Activated CD8-positive, alpha-beta memory T cell treated with anti-CD3 and anti-CD28 coated beads, Interleukin-2, amount 50 U/mL, for 1 hour (primary cell): ENCODE data around the gene TSPAN2.

Source experiments
- DNase-seq: peaks from one replicate; pipeline ENCODE4 v3.0.0-alpha.2; 2020; ENCODE audit errors: extremely low read depth

TSPAN2 gene

DNA sequence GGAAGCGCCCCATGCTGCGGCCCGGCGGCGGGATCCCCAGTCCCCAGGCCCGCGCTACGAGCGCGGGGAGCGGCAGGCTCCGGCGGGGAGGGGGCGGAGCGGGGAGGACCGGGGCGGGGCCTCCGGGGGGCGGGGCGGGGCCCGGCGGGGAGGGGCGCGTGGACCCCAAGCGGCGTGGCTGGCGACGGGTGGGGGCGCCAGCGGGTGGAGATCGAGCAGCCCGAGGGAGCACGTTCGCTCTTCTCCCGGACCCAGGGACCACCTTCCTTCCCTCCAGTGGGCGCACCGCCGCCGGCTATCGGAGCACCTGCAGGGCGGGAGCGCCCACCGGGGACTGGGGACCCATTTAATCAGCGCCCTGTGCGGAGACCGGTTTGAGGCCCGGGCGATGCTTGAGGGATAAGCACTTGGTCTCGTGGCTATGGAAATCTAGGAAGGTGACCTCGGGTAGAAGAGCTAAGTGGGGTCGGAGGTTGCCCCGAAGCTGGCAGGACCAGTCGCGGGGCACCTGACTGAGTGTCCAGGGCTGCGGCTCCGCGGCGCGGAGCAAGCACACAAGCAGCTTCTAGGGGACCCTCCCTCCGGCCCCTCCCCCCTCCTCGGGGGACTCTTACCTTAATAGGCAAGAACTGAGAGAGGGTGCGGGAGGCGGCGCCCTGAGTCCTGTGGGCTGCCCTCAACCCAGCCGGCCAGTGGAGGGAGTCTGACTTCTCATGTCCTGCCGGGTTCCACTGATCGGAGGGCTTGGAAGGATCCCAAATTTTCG lies at the start of gene TSPAN2:
Gene TSPAN2 (minus strand): TSS at position 84 of the 766 bp plus-strand sequence. CDS start 71 bp downstream, at position 13.
- DNase-seq, result peak; percentile 11

DNA sequence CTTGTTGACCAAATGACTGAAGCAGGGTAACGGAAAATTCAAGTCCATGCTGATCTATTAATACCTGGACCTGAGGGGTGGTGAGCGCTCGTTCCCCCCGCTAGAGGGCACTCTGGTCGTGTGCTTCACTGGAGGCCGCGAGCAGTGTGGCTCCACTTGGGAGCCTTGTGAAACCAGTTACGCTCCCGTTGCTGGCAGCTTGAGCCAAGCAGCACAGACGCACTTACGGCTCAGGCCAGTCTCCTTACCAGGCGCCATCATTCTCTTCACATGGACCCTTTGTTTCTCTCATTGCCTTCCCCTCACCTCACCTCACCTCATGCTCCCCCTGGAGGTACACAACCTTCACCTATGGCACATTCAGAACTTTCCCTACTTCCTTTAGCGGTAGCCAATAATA lies 49.7 kb upstream of the TSPAN2 start:
- peak; percentile 10 for DNase-seq

DNA sequence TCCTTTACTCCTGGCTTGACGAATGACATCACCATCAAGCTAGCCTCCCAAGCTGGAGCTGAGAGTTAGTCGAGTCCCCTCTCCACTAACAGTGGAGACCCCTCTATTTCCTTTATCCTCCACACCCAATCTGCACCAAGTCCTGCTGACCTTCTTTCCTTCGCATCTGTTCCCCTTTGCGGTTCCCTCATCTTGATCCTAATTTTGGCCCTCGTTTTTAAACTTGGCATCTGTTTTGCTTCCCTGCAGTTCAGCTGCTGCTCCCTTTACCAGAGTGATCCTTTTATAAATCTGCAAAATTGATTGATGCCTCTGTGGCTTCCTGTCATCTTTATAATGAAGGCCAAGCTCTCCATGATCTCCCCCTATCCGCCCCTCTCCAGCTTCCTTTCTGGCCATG lies 49.0 kb upstream of the TSPAN2 start:
- no peak for DNase-seq

DNA sequence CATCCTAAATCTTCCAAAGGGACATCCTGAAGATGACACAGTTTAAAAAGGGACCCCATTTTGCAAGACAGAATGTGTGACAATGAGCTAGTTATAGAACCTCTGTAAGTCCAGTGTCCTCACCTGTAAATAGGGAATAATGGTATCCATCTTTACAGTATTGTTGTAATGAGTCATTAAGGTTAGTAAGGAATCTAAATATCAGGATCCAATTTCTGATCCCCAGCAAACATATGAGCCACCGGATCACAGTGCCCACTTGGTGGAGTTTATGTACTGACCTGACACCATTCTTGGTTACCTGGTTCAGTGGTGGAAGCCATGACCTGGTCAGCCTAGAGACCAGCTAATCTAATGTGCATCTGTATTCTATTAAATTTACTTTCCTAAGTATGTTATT lies 47.9 kb upstream of the TSPAN2 start:
- no peak for DNase-seq

DNA sequence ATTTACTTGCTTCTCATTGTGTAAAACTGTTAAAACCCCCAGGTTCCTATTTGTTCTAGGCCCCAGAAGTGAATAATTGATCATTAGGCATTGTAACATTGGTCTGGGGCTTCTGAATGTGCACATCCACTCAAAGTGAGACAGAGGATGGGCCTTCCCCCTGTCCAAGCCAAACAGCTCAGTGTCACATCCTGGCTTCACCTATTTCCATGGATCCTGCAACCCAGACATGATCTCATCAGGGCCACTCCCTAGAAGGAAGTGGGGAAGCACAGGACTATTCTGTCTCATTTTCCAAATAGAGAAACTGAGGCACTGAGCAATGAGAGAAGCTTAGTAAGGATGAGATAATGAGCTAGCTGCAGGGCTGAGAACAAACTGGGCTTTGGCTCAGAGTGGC lies 47.4 kb upstream of the TSPAN2 start:
- DNase-seq, result no peak

DNA sequence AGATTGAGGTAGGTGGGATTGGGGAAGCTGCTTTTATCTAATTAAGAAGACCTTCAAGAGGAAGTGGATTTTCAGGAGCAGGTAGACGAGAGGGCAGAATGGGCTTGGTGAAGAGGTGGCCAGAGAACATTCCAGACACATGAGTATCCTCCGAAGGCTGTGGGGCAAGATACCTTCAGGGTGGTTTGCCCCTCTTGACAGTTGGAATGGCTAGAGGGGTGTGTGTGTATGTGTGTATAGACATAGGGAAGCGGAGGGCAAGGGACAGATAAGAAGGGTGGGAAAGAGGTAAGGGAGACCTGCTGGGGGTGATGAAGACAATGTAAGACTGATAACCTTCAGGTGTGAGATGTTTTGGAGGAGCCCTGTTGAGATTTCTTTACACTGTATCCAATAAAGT lies 46.8 kb upstream of the TSPAN2 start:
- no peak for DNase-seq

DNA sequence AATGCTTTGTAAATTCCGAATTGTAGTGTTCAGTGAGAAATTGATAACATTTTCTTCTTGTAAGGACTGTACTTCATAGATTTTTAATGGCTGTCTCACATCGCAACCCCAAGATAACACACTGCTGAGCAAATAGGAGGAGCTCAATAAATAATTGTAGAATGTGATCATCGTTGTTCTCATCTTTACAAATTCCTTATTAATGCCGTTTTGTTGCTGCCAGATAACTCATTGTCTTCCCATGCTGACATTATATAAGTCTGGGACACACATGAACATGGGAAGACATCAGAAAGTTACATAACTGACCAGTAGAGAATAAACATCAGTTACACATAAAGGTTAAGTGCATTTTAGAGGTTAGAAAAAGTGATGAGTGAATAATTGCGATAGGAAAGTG lies 46.4 kb upstream of the TSPAN2 start:
- no peak for DNase-seq

DNA sequence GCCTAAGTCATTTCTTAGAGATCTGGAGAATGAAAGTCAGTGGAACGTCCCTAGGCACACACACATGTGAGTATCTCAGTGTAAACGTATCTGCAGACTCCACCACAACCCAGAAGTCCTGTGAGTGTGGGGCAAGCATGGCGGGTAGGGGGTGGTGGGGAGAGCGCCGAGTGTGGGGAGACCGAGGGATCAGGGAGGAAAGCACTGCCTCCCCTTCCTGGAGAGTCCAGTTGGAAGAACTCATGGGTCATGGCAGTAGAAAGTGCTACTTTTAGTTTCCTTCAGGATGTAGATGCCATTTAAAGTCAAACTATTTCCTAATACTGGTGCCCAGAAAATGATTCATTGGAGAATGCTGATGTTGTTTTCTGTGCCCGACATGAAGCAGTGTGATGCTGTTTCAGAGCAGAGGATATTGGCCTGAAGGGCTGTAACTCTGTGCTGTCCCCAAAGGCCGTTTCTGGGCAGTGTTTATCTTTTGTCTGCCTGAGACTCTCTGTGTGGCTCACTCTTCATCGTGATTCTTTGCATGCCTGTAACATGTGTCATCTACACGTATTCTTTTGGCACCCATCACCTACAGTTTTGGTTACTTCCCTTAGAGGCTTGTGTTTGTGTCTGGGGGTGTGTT lies 45.7 kb upstream of the TSPAN2 start:
- DNase-seq, result no peak

DNA sequence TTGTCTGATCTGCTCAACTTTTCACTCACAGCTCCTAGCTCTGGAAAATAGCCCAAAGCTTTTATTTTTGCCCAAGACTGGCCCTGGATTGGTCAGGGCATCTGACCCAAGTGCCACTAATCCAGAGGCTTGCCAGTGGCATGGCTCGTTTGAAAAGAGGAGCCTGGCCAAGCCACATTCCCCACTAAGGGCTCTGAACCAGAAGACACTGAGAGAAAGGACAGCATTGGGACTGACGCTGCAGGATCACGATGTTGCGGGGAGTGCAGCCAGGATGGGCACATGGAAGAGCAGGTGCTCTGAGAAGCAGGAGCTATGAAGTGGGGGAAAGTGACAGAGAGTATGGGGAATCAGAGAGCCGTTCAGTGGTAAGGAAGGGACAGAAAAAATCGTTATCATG lies 44.9 kb upstream of the TSPAN2 start:
- DNase-seq, result no peak

DNA sequence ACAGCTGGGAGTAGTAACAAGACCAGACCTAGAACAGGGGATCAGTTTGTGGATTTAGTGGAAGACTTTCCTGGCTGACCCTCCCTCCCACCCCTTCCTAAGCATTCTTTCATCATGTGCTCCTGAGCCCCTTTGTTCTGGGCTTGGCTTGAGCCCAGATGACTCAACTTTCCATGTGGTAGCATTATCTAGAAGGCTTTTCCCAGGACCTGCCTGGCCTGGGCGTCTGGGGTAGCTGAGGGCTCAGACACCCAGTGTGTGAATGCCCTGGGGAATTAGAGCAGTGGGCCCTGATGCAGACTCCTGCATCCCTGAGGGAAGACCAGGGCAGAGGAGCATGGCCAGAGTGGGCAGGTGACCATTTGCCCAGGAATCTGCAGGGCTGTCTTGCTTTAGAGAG lies 44.1 kb upstream of the TSPAN2 start:
- no peak for DNase-seq

DNA sequence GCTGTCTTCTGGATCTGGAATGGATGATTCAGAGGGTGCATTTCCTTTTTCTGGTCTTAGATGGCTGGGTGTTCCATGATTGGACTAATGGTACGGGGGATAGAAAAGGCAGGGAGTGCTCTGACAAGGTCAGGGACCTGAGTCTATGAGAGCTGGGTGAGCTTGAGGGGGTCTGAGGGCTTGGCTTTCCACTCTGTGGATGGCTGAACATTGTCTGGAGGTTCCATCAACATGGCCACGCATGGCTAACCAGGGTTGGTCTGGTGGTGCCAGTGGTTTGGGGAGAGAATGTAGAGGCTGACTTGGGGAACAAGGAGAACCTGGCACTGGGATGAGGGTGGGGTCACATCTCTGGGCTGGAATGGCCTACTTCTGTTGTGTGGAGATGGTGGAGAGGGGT lies 41.5 kb upstream of the TSPAN2 start:
- DNase-seq, result no peak

DNA sequence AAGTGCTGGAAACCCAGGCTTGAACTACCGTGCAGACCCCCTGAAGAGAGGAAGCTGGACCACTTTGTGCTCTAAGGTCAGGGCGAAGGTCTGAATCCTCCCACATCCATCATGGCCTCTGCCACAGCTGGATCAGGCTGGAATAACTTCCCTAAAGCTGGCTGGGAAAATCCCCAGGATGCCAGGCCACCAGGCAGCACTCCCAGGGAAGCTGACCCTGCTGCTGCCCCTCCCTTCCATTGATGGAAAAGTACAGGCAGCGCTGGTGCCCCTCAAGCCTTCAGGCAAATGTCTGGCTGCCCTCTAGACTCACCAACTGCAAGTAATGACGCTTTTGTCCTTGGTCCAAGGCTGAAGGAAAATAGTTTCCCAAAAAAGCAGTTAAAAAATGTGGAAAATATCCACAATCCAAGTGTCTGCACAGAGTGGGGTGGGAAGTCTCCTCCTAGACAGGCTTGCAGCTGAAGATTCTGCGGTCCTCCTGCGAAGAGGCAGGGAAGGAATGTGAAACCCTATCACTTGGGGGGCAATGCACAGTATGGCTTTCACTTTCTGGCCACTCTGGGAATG lies 39.9 kb upstream of the TSPAN2 start:
- no peak for DNase-seq

DNA sequence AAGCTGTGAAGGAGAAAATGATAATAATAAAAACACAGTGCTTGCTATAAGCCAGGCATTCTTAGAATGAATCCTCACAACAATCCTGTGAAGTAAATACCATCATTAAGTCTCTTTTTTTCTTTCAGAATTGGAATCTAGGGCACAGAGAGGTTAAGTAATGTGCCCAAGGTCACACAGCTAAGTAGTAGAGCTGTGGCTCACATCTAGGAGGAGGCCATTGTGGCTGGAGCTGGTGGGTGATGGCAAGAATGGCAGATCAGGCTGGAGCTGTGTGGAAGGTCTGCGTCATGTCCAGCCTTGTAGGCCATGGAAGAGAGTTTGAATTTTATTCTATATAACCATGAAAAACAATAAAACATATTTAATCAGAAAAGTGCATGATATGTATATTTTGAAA lies 38.2 kb upstream of the TSPAN2 start:
- no peak for DNase-seq

DNA sequence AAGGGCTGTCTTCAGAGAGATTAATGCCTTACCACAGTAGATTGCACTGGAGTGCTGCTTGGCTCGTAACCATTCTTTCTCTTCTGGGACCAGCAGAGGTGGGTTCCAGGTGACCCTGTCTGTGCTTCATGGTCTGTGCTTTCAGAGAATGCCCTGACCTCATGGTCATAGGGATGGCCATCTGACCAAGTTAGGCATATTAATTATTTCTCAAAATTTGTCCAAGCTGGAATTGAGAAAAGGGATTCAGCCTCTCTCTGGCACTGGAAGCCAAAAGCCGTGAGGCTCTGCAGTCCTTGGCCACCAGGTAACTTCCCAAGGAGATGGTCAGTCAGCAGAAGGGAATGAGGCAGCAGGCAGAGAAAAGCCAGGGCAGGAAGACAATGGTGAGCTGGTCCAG lies 37.2 kb upstream of the TSPAN2 start:
- DNase-seq, result no peak

DNA sequence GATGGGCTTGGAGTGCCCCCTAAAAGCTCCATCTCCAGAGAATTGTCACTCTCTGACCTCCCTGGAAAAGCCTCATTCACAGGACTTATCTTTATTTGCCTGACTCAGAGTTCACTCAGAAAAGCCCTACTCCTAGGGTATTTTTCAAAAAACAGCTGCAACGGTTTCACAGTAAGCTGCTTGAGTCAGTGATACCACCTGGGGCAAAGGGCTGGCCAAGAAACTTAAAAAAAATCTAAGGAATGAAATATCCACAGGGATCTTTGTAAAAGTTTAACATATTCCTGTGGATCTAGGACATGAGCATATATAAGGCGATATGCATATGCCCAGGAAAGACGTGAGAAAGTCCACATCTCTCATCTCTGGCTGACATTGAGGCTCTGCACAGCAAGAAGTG lies 33.8 kb upstream of the TSPAN2 start:
- DNase-seq, result no peak

DNA sequence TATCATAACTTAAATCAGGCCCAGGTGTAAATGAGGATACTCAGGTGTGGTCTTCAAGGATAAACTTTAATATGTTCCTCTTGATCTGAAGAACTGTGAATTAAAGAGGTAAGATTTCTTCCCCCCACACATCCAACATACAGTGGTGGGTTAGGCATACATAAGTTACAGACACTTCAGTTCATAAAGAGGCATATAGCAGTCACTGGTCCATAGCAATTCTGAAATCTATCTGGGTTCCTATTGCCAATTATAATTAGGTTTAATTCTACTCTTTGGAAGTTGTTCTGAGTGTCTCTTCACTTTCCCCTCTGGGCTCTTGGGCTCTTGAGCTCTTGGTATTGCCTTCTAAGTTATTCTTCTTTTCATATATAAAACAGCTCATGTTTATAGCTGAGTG lies 32.5 kb upstream of the TSPAN2 start:
- no peak for DNase-seq

DNA sequence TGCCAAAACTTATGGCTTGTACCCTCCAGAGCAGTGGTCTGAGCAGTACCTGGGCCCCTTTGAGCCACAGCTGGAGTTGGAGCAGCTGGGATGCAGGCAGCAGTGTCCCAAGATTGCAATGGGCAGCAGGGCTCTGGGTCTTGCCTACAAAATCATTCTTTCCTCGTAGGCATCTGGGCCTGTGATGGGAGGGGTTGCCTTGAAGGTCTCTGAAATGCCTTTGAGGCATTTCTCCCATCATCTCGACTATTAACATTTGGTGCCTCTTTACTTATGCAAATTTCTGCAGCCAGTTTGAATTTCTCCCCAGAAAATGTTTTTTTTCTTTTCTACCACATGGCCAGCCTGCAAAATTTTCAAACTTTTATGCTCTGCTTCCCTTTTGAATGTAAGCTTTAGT lies 31.0 kb upstream of the TSPAN2 start:
- DNase-seq, result no peak

DNA sequence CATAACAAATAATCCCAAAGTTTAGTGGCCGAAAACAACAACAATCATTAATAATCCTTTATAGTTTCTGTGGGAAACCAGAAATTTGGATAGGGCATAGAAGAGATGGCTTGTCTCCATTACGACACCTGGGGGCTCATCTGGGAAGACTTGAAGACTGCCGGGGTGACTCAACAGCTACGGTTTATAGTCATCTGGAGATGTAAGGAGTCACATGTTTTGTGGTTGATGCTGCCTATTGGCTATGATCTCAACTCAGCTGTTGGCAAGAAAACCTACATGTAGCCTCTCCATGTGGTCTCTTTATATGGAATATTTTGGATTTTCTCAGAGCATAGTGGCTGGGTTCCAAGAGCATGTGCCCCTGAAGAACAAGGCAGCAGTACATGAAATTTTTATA lies 29.3 kb upstream of the TSPAN2 start:
- no peak for DNase-seq

DNA sequence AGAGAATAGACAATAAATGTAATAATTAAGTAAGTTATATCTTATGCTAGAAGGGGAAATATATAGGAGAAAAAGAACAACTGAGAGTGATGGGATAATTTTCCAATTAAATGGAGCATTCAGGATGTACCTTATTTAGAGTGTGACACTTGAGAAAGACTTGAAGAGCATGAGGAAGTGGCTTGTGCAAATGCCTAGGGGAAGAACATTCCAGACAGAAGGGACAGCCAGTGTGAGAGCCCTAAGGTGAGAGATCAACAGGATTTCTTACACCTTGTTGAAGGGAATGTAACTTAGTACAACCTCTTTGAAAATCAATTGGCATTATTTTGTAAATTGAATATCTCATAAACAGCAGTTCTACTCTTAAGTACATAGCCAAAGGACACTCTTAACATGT lies 28.8 kb upstream of the TSPAN2 start:
- DNase-seq, result no peak

DNA sequence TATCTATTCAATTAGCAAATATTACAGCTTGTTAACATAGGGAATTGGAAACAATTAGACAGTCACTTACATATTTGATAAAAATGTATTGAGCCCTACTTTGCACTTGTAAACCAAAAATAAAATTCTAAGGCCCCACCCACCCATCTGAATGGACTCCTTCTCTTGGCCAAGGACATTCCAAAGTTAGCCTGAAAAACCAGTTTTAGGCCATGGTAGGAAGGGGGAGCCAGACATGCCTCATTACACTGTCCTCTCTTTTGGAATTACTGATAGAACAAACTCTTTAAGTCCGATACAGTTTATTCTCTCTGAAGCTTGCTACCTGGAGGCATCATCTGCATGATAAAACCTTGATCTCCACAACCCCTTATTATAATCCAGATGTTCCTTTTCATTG lies 28.0 kb upstream of the TSPAN2 start:
- no peak for DNase-seq

DNA sequence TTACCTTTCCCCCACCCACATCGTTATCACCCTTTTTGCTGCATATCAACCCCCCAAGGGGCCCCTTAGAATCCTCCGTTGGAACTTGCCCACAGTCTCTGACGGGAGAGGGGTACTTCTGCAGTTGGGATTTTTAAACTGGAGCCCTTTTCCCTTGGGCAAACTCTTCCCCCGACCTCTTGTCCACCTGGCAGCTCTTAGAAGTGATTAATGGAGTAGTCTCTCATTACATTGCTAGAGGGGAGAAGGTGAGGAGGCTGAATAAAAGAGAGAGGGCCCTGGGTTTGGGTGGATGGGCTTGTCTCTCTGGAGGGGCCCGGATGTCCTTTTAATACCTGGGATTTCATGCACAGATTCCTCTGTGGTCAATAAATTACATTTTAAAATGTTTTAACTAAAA lies 27.2 kb upstream of the TSPAN2 start:
- no peak for DNase-seq

DNA sequence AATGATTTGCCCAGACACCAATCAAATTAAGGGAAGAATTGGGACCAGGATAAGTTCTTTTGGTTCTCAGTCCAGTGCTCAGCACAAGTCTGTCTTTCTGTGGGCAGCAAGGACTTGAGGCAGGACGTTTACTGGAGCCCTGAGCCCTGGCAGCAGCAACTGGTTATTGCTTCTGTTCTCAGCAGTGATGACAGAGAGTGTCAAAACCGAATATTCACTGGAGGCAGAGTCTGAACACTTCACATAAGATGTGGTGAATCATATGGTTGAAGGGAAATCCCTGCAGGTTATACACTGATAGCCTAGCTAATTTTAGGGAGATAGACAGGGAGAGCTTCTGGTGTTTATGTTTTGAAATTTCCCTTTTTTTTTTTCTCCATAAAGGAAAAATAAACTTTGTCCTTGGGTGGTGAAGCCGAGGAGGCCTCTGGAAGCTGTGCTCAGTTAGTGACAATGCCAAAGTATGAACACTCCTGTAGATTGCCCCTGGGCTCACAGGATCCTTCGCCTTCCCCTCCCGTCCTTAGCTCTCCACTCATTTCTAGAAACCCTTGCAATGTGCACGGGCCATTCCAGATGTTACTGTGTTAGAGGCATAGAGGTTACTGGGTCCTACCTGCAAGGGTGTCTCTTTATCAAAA lies 26.3 kb upstream of the TSPAN2 start:
- DNase-seq, result no peak

DNA sequence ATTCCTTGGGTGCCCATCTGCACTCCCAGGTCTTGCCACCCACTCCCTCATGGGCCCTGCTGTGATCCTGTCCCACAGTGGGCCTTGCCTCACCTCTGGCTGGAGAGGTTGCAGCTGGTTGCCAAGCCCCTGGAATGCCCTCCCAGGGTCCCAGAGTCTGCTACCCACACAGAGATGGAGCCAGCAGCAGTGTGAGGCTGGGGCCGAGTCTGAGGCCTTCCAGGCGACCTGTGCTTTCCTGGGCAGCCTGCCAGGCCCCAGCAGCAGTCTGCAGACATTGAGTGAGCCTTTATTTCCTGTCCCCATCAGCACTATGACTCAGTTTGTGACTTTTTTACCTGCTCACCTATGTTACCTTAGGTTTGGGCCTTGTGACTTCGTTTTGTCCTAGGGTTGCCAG lies 25.0 kb upstream of the TSPAN2 start:
- DNase-seq, result no peak
